ENCODE results near the gene SYCP1.
"Not testable (repeated sequence)": the region's sequence is repeated elsewhere in the genome, so short reads cannot be mapped to it uniquely, and the experiment has no call there.

The SYCP1 gene

GRCh38 chr1:114854693-114855320 is at the start of gene SYCP1:
Gene SYCP1, plus strand, starts transcription at chr1:114854863. Its CDS starts 602 bp downstream, at chr1:114855465.
- DNase-seq (ENCODE audit: low spot score): peak; percentile 7

- no peak for DNase-seq (ENCODE audit: low spot score)
Observed at GRCh38 chr1:114819869-114820268, 34.8 kb upstream of the SYCP1 start.

DNA sequence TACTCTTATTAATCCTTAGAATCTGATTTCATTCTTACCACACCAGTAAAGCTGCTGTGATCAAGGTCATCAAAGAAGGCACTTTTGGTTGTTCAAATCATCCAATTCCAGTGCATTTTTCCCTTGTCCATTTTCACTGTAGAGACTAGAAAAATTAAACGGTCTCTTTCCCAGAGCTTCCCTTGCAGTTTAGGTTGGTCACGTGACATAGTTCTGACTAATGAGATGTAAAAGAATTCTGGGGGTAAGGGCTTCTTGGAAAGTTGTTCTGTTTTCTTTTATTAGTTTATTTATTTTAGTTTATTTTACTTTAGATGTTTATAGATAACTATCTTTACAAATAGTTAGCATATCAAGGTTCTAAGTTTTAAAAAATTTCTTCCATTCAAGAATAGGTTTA is 34.3 kb upstream of the SYCP1 start:
- DNase-seq (ENCODE audit: low spot score): no peak

GRCh38 chr1:114821978-114822377 is 32.7 kb upstream of the SYCP1 start:
- no peak for DNase-seq (ENCODE audit: low spot score)

- peak; percentile 9 for DNase-seq (ENCODE audit: low spot score)
Observed at GRCh38 chr1:114828251-114828650, 26.4 kb upstream of the SYCP1 start.

DNA sequence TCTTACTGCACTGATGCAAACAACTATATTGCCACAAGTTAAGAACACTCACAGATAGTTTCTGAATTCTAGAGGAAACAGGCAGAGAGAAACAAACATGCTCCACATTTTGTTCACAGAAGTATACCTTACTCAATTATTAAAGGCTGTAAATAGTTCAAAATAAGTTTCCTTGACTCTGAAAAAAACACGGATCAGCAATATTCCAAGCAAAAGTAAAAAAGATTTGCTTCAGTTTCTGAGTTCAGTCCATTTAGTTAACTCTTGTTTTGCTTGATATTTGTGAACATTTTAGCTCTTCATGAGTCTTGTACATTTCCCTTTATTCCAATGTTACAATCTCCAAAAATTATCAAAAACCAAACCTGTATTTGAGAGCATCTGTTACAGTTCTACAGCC is 24.6 kb upstream of the SYCP1 start:
- DNase-seq (ENCODE audit: low spot score): not testable (repeated sequence)

- no peak for DNase-seq (ENCODE audit: low spot score)
Observed at GRCh38 chr1:114831276-114831994, 23.2 kb upstream of the SYCP1 start.

GRCh38 chr1:114832057-114832456 is 22.6 kb upstream of the SYCP1 start:
- DNase-seq (ENCODE audit: low spot score): no peak

GRCh38 chr1:114833421-114833820 is 21.2 kb upstream of the SYCP1 start:
- no peak for DNase-seq (ENCODE audit: low spot score)

DNA sequence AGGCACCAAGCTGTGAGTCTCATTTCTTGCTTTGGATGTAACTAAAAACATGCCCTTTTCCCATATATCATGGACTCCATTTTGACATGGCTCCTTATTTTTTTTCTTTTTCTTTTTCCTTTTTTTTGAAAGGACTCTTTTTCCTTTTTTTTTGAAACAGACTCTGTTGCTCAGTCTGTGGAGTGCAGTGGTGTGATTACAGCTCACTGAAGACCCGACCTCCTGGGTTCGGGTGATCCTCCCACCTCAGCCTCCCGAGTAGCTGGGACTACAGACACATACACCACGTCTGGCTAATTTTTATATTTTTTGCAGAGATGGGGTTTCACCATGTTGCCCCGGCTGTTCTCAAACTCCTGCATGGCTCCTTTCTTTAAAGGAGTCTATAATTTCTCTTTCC is 10.4 kb upstream of the SYCP1 start:
- DNase-seq (ENCODE audit: low spot score): no peak

DNA sequence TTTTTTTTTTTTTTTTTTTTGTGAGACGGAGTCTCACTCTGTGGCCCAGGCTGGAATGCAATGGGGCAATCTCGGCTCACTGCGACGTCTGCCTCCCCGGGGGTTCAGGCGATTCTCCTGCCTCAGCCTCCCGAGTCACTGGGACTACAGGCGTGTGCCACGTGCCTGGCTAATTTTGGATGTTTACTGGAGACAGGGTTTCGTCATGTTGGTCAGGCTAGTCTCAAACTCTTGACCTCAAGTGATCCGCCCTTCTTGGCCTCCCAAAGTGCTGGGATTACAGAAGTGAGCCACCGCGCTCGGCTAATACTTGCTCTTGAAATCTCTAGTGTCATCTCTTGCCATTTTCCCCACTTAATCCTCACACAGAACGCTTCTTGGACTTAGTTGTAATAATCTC is 1.1 kb upstream of the SYCP1 start:
- DNase-seq (ENCODE audit: low spot score): no peak

- no peak for DNase-seq (ENCODE audit: low spot score)
Observed at GRCh38 chr1:114861384-114861783, 6.7 kb downstream of the SYCP1 start.

GRCh38 chr1:114892194-114892918 is 37.7 kb downstream of the SYCP1 start:
- DNase-seq (ENCODE audit: low spot score): no peak

DNA sequence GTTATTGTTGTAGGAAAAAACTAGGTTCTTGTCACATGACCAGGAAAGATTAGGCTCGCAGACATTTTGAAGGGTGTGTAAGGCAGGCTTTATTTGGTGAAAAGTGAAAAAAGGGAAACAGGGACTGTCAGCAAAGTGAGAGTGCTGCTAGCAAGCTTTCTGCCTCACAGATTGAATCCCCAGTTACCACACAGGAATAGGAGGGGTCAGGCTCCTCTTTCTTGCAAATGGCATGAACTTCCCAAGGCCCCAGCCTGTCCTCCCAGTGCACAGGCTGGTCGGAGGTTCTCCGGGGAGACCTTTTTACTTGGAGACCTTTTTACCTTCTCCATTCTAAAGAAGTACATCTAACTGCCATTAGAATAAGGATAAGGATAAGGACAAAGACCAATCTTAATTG is 42.1 kb downstream of the SYCP1 start:
- no peak for DNase-seq (ENCODE audit: low spot score)

- DNase-seq (ENCODE audit: low spot score): no peak
Observed at GRCh38 chr1:114901814-114902213, 47.2 kb downstream of the SYCP1 start.

DNA sequence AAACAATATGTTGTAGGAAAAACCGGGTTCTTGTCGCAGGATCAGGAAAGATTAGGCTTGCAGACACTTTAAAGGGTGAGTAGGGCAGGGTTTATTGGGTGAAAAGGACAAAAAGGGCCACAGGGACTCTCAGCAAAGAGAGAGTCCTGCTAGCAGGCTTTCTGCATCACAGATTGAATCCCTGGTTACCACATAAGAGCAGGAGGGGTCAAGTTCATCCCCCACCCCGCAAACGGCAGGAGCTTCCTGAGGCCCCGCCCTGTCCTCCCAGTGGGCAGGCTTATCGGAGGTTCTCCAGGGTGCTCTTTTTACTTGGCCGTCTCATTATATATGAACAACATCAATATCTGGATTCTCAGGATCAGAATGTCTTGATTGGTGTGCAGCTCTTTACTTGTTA is 47.7 kb downstream of the SYCP1 start:
- DNase-seq (ENCODE audit: low spot score): no peak

GRCh38 chr1:114903480-114903879 is 48.8 kb downstream of the SYCP1 start:
- DNase-seq (ENCODE audit: low spot score): no peak

- not testable (repeated sequence) for DNase-seq (ENCODE audit: low spot score)
Observed at GRCh38 chr1:114915720-114916119, 61.1 kb downstream of the SYCP1 start.

DNA sequence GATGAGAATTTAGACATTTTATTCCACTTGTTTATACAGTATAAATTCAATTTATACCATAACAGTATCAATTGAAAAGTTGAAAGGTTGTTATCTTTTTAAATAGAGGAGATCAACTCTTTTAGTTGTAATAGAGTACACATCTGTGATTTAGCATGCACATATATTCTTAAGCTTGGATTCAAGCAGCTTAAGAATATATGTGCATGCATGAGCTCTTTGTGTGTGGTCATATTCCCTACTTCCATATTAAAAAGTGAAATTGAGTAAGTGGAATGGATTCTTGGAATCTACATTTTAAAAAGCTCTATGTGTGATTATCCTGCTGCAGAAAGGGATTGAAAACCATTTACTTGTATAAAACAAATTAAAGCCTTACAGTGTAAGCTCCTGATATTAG is 71.9 kb downstream of the SYCP1 start:
- no peak for DNase-seq (ENCODE audit: low spot score)

- no peak for DNase-seq (ENCODE audit: low spot score)
Observed at GRCh38 chr1:114927401-114927800, 72.7 kb downstream of the SYCP1 start.

DNA sequence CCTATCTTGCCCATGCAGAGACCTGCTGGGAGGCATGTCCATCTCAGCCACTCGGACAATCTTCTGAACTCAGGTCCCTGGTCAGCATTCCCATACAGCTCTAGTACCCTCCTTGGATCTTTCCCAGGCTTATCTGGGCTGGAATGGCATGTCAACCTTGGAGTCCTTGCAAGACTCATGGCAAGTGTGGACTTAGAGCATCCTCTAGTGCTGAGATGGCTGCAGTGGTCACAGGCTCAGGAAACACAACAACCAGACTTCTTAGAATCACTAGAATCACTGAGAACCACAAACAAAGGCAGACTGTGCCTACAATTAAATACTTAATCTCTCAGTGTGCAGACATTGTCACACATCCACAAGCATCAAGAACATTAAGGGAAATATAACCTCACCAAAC is 101.9 kb downstream of the SYCP1 start:
- no peak for DNase-seq (ENCODE audit: low spot score)

DNA sequence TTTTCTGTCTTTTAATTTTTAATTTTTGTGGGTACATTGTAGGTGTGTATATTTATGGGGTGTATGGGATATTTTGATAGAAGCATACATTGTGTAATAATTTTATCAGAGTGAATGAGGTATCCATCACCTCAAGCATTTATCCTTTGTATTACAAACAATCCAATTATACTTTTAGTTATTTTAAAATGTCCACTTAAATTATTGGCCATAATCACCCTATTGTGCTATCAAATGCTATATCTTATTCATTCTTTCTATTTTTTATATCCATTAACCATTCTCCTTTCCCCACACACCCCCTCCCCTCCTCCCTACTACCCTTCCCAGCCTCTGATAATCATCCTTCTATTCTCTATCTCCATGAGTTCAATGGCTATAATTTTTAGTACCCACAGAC is 104.8 kb downstream of the SYCP1 start:
- DNase-seq (ENCODE audit: low spot score): no peak

DNA sequence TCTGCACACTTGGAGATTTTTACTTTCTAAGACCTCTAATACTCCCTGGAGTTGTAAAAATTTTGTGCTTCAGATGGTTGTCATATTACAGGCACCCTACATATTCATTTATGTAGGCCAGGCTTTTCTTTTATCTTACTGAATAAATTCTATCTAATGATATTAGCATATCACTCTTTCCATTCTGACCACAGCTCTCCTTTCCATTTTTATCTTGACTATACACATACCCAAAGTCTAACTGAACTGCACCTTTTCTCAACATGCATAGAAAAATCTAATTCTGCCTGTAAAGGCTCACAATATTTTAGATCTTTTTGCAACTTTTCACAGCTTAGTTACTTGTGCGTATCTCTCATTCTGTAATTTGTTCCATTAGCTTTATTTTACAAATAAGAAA is 122.2 kb downstream of the SYCP1 start:
- DNase-seq (ENCODE audit: low spot score): no peak

Measured in GM03348 (cell line).